ENCODE measurements around the gene PCID2. TPM values are rescaled to one million over a fixed set of nuclear protein-coding genes. Genes with fewer than 3 reads are reported as not detected.

The PCID2 gene
- total RNA-seq, 4 donors from 2014 or later, result 44.8 to 45.8 (median 44.8) TPM

- TF ChIP-seq, protein P1, sequence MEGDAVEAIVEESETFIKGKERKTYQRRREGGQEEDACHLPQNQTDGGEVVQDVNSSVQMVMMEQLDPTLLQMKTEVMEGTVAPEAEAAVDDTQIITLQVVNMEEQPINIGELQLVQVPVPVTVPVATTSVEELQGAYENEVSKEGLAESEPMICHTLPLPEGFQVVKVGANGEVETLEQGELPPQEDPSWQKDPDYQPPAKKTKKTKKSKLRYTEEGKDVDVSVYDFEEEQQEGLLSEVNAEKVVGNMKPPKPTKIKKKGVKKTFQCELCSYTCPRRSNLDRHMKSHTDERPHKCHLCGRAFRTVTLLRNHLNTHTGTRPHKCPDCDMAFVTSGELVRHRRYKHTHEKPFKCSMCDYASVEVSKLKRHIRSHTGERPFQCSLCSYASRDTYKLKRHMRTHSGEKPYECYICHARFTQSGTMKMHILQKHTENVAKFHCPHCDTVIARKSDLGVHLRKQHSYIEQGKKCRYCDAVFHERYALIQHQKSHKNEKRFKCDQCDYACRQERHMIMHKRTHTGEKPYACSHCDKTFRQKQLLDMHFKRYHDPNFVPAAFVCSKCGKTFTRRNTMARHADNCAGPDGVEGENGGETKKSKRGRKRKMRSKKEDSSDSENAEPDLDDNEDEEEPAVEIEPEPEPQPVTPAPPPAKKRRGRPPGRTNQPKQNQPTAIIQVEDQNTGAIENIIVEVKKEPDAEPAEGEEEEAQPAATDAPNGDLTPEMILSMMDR (IDR thresholded peaks at IDR 0.05), result no peak
- ATAC-seq (ENCODE audit: low FRiP score) (no peak), DNase-seq (ENCODE audit: low spot score) (no peak)
Observed at GRCh38 chr13:113179374-113180230, 28.9 kb downstream of the PCID2 start.

DNA sequence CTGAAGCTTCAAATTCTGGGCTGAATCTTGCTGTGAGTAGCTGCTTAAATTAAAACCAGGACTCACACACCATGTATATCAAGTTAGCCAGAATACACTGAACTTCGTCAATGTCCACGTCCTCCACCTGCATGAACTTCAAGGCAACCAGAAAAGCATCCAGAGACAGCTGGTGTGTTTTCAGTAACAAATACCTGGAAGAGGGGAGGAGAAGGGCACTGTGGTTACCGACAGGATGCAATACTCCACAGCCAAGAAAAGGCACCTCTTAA, 29.6 kb downstream of the PCID2 start:
- TF ChIP-seq, protein P1 (IDR thresholded peaks at IDR 0.05), result no peak
- no peak for ATAC-seq (ENCODE audit: low FRiP score)
- no peak for DNase-seq (ENCODE audit: low spot score)

DNA sequence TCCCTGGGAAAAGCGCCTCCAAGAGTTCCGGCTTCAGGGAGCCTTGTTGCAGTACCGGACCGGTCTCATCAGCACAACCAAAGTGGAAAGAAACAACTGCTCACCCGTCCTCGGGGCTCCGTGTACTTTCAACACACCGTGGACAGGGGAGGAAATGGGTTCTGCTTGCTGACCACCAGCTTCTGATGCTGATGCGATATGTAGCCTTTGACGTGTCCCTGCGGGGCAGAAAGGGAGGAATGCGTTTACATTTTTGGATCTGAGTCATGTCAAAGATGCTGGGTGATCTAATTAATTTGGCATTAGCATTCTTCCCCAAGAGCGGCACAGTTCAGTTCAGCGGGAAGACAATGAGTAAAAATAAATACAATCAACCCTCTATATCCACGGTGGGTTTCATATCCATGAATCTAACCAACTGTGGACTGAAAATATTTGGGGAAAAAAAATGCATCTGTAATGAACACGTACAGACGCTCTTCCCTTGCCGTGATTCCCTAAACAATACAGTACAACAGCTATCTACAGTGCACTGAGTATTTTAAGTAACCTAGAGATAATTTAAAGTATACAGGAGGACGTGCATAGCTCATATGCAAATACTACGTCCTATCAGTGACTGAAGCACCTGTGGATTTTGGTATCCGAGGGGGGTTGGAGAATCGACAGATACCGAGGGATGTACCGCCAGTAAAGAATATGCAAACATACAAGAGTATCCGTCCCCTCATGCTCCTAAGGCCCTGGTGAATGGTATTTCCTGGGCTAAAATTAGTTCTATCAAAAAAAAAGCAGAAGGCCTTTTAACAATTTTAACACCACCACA, 30.2 kb downstream of the PCID2 start:
- TF ChIP-seq, protein P1 (IDR thresholded peaks at IDR 0.05), result no peak
- DNase-seq (ENCODE audit: low spot score) (no peak), ATAC-seq (ENCODE audit: low FRiP score) (no peak)

GRCh38 chr13:113176822-113177221, 31.6 kb downstream of the PCID2 start:
- no peak for DNase-seq (ENCODE audit: low spot score)
- ATAC-seq (ENCODE audit: low FRiP score), result no peak
- TF ChIP-seq, protein P1 (IDR thresholded peaks at IDR 0.05), result no peak

- DNase-seq (ENCODE audit: low spot score), result no peak
- ATAC-seq (ENCODE audit: low FRiP score), result no peak
Observed at GRCh38 chr13:113176280-113176679, 32.2 kb downstream of the PCID2 start.

DNA sequence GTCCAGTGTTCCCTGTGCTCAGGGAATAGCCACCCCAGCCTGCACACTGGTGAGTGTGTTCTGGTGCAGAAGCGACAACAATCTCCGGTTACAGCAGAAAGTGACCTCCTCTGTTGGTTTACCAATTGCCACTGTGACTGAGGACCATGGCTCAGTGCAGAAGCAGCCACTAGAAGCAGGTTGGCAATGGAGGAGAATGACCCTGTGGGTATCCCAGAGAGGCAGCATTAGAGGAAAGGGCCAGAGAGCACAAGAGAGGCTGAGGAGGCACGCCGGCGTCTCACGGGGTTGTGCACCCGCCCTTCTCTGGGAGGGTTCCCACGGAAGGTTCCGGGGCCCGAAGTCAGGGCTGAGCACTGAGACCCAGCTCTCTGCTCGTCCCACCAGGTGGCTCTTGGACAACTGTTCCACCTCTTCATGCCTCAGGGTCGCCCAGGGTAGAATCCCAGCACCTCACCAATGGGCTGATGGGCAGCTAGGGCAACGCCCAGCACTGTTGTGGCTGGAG, 36.0 kb downstream of the PCID2 start:
- TF ChIP-seq, protein P1 (IDR thresholded peaks at IDR 0.05), result no peak
- DNase-seq (ENCODE audit: low spot score) (no peak), ATAC-seq (ENCODE audit: low FRiP score) (no peak)

More at GRCh38 chr13:113176280-113176679, 32.2 kb downstream of the PCID2 start:
- TF ChIP-seq, protein P1 (IDR thresholded peaks at IDR 0.05), result no peak

Measured in omental fat pad (tissue), 4 donors.